GM19238 (cell line): ENCODE measurements around the gene FERMT3.

Experiments used
- DNase-seq: peaks from one replicate; pipeline ENCODE4 v3.0.0; 2011; ENCODE audit warnings: low spot score; ENCODE audit not compliant: insufficient read length

The FERMT3 gene

GRCh38 chr11:64185693-64186491, 20.6 kb upstream of the FERMT3 start, which contains the start of gene STIP1:
STIP1 (plus strand) TSS chr11:64186171; CDS start chr11:64186262, 91 bp downstream.
- peak; percentile 98 for DNase-seq

- DNase-seq = no peak
Measured at GRCh38 chr11:64186492-64187165, 19.9 kb upstream of the FERMT3 start.

GRCh38 chr11:64192434-64192833, 14.1 kb upstream of the FERMT3 start:
- DNase-seq = no peak

- no peak for DNase-seq
Measured at GRCh38 chr11:64196626-64197025, 9.9 kb upstream of the FERMT3 start.

- DNase-seq = no peak
Measured at GRCh38 chr11:64198511-64198910, 8.0 kb upstream of the FERMT3 start.

- DNase-seq = no peak
Measured at GRCh38 chr11:64201543-64201942, 5.0 kb upstream of the FERMT3 start.

GRCh38 chr11:64202992-64203391, 3.5 kb upstream of the FERMT3 start:
- no peak for DNase-seq

GRCh38 chr11:64203421-64204079, 3.0 kb upstream of the FERMT3 start:
- DNase-seq = no peak

GRCh38 chr11:64204080-64204440, 2.5 kb upstream of the FERMT3 start:
- DNase-seq = no peak

GRCh38 chr11:64204464-64204989, 2.0 kb upstream of the FERMT3 start:
- peak; percentile 67 for DNase-seq

GRCh38 chr11:64207256-64208085, 950 bp downstream of the FERMT3 start:
- DNase-seq = peak; percentile 98

- no peak for DNase-seq
Measured at GRCh38 chr11:64208086-64208795, 1.7 kb downstream of the FERMT3 start.

- DNase-seq = no peak
Measured at GRCh38 chr11:64208796-64209562, 2.5 kb downstream of the FERMT3 start.

GRCh38 chr11:64209563-64209843, 3.0 kb downstream of the FERMT3 start:
- no peak for DNase-seq

GRCh38 chr11:64210301-64211020, 3.9 kb downstream of the FERMT3 start:
- DNase-seq = no peak

GRCh38 chr11:64211181-64211872, 4.8 kb downstream of the FERMT3 start:
- DNase-seq = no peak

- no peak for DNase-seq
Measured at GRCh38 chr11:64216879-64217278, 10.4 kb downstream of the FERMT3 start.

GRCh38 chr11:64218628-64219353, 12.3 kb downstream of the FERMT3 start:
- no peak for DNase-seq
